NCI-H526 (cell line): Measurements from ENCODE around the gene ARFGAP1.
A peak's percentile ranks its signal among the peaks of the same experiment; 100 is the strongest.

ENCODE experiments used
- DNase-seq, 2 experiments: peaks; one replicate each; lab custom pipeline; 2025; lab: John Stamatoyannopoulos, UW

ARFGAP1 gene

DNA sequence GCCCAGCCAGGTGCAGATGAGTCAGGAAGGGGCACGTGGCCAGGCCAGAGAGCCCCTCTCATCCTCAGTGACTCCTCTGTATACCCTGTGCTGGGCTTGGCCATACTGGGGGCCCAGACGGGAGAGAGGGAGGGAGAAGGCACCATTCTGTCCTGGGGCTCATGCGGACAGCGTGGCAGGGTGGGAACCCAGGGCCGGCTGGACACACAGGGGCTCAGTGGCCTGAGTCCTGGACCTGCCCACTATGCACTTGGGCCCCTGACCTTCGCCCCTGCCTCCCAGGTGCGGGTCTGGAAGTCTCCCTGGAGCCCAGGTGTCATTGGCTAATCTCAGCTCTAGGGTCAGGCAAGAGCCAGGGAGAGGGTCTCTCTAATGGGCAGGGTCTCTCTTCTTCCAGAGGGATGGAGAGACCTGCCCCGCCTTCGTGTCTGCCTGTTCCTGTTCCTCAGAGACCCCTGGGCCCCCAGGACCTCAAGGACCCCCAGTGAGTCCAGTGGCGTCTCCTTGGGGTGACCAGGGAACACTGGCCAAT is 48.1 kb downstream of the ARFGAP1 start:
- DNase-seq = no peak

DNA sequence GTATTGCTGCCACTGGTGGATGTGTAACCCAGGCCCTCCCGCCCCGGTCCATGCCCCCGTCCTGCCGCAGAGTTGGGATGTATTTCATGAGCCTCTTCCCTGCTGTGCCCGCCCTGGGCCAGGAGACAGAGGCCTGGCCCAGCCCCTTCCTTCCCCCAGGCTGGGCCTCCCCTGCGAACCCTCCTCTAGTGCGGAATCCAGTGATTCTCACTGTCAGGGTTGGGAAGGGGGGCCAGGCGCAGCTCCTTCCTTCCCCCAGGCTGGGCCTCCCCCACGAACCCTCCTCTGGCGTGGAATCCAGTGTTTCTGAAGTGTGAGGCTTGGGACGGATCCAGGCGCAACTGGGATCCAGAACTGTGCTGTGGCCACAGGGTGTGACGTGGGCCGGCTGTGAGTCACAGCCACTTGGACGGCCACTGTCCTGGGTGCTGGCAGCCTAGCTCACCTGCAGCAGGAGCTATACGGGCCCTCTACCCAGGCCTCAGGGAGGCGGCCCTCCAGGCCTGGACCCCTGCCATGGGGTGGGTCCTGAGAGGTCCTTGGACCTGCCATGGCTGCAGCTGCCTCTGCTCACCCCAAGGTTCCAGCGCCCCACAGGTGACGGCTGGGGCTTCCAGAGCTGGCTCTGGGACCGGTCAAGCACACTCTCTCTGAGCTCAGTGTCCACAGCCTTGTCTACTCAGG is 48.7 kb downstream of the ARFGAP1 start:
- DNase-seq = no peak

- DNase-seq = peak in 1 of 2 experiments; percentile 42
Observed at GRCh38 chr20:63322146-63322932, 49.7 kb downstream of the ARFGAP1 start.

GRCh38 chr20:63322933-63323273 is 50.3 kb downstream of the ARFGAP1 start:
- DNase-seq = no peak

- no peak for DNase-seq
Observed at GRCh38 chr20:63323357-63323981, 50.9 kb downstream of the ARFGAP1 start.

- DNase-seq = no peak
Observed at GRCh38 chr20:63325021-63325471, 52.4 kb downstream of the ARFGAP1 start.

DNA sequence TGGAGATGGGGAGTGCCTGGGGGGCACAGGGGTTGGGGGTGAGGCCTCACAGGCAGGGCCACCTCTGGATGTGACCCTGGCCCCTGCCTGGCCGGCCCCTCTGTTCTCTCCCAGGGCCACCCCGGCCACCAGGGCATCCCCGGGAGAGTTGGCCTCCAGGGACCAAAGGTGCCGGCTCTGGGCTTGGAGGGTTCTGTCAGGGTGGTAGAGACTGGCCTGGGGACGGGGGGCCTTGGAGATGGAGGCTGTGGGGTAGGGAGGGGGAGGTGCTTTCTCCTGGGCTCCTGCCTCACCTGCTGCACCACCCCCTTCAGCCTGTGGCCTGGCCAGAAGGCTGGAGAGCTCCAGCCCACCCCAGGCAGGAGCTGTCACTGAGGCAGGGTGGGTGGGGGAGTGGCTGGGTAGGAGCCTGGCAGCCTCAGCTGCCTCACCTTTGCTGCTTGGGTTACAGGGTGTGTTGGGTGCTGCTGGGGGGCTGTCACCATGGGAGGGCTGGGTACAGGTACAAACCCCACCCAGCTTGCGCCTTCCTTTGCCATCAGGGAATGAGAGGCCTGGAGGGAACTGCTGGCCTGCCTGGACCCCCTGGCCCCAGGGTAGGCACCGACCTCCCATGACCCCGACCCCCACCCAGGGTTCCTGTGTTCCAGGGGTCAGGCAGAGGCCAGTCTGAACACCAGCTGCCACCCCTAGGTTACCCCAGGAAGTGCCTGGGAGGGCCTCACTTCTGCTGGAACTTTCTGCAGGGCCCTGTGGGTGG is 53.1 kb downstream of the ARFGAP1 start:
- no peak for DNase-seq

GRCh38 chr20:63326314-63327230 is 54.0 kb downstream of the ARFGAP1 start:
- no peak for DNase-seq

DNA sequence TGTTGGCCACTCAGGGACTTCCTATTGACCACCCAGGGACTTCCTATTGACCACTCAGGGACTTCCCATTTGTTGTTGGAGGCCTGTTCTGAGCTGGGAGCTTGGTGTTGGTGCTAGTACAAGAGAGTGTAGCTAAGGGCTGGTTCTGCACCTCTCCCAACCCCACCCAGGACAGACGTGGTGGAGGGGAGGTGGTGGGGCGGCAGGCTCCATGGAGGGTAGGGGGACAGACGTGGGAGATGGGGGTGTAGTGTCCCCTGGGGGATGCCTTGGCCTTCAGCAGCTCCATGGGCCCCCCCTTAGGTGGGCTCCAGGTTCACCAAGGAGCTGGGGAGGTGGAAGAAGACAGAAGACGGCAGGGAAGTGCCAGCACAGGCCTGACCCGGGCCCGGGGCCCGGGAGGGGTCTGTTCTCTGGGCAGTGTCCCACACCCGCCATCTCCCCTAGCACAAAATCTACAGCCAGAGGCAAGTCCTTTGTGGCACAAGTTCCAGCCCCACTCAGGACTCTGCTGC is 54.7 kb downstream of the ARFGAP1 start:
- no peak for DNase-seq

DNA sequence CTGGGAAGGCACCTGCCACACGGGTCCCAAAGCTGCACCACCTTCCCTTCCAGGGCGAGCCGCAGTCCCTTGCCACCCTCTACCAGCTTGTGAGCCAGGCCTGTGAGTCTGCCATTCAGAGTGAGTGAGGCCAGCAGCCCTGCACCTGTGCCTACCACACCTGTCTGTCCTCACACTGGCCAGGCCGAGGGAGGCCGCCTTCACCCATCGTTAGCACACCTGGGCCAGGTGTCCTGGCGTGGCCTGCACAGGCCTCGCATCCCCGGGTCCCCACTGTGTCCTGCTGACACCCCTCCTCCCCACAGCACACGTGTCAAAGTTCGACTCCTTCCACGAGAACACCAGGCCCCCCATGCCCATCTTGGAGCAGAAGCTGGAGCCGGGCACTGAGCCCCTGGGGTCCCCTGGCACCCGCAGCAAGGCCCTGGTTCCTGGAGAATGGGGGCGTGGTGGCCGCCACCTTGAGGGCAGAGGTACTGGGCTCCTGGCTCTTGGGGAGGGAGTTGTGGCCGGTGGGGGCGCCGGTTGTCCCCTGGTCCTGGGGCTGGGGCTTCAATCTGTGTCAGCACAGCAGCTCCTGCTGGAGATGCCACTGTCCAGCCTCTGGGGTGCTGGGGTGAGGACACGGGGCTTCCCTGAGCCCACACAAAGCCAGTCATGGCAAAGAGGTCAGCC is 55.5 kb downstream of the ARFGAP1 start:
- no peak for DNase-seq

- no peak for DNase-seq
Observed at GRCh38 chr20:63328718-63329275, 56.2 kb downstream of the ARFGAP1 start.

GRCh38 chr20:63329331-63330083 is 56.9 kb downstream of the ARFGAP1 start:
- no peak for DNase-seq

- no peak for DNase-seq
Observed at GRCh38 chr20:63330084-63330760, 57.6 kb downstream of the ARFGAP1 start.

- DNase-seq = peak in 1 of 2 experiments; percentile 33
Observed at GRCh38 chr20:63330940-63331339, 58.3 kb downstream of the ARFGAP1 start.

- DNase-seq = no peak
Observed at GRCh38 chr20:63331741-63332400, 59.3 kb downstream of the ARFGAP1 start.

DNA sequence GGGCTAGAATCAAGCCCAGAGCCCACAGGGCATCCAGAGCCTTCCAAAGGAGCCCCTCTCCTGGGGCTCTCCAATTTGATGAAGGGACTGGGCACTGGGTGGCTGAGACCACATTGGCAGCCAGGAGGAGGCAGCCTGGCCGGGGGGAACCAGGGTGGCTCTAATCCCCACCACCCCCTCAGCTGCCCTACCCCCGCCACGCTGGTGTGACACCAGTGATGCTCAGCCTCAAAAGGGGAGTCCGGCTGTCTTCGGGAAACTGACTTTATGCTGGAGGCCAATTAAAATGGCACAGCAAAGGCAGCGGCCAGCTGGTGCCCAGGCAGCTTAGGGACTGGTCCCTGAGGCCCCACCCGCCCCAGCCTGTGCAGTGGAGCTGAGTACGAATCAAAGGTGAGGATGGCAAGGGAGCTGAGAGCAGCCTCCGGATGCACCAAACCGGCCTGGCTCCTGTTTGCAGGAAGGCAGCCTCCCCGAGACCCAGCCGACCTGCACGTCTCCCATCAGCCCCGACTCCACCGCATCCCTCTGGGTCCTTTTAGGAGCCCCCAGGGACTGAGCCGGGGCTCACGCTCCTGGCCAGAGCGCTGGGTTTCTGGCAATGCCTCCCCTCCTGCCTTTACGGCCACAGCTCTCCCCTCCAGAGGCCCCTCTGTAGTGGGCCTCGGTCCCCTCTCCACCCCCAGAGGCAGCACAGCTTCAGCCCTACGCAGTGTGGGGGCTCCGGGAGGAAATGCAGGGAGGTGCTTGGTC is 60.1 kb downstream of the ARFGAP1 start:
- no peak for DNase-seq

DNA sequence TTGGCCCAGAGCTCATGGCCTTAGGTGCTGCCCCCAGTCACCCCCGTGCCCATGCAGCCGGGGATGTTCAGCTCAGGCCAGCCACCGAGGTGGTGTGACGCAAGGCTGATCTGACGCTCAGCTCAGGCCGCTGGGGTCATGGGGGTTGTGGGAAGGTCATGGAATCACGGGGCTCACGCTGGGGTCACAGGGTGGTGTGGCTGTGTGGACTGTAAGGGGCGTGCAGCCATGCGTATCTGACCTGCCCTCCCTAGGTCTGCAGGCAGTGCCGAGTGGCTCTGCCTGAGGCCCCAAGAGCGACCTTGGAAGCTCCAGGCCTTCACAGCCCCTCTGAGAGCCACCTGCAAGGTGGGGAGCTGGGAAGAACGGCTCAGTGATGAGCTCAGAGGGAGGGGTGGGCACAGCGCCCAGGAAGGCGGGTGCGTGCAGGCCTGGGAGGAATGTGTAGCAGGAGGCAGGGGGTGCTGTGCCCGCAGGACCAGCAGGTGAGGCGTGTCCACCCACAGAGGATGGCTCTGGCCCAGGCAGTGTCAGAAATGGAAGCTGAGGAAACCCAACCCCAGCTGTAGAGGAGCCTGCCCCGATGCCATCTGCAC is 60.7 kb downstream of the ARFGAP1 start:
- DNase-seq = no peak
